HFF-Myc (cell line): Measurements from ENCODE around the gene GALR2.

Source experiments
- DNase-seq: peaks from one replicate; pipeline ENCODE4 v3.0.0-alpha.2; 2011; ENCODE audit warnings: low read depth; ENCODE audit errors: extremely low read depth
- H3K4me3 ChIP-seq: replicated peaks from 2 replicates; pipeline ENCODE4 v1.5.1; 2011; ENCODE audit warnings: low read depth, mild to moderate bottlenecking, control low read depth, low read length
- CTCF ChIP-seq: IDR thresholded peaks from 2 replicates; pipeline ENCODE4 v1.5.1; 2012; ENCODE audit warnings: mild to moderate bottlenecking, low read depth, low read length, control low read depth; ENCODE audit errors: missing control alignments

The GALR2 gene

DNA sequence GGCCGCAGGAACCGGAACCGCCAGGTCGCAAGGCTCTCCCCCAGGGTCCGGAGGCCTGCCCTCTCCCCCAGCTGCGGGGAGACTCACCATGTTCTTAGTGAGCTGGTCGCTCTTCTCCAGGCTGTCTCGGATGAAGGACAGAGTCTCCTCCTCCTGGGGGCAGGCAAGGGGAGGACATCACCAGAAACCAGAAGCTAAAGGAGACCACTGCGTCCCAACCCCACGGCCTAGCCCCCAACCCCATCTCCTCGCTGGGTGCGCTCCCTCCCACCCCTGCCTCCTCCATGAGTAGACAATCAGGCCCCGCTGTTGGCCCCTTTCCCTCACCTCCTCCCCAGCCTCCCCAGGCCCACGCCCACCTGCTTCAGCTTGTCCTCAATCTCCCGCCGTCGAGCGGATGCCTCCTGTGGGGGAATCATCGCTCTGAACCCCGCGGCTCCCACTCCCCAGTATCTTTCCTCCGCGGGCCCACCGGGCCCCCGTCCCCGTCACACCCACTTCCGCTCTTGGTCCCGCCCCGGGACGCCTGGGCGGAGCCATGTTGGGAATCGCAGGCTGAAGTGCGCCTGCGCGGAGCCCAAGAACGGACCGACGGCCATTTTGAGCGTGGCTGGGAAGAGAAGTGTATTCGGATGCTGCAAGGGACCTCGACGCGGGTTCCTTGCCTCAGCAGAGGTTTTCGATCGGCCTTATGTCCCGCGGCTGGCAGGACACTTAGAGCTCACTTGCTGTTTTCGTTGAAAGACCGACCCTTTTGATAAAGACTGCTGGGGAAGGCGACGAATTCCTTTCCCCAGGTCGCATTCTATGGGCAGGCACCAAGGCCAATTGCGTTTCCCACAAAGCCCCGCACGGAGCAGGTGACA, 28.9 kb downstream of the GALR2 start, which contains the start of gene EXOC7:
Gene EXOC7 (minus strand): TSS at position 514 of the 866 bp plus-strand sequence. CDS start 95 bp downstream, at position 419.
- no peak for TF ChIP-seq CTCF
- H3K4me3 ChIP-seq: peak within 1 kb of the TSS; percentile 81
- peak; percentile 64 for DNase-seq

- TF ChIP-seq CTCF: no peak
- DNase-seq: no peak
- peak overlapping the region; percentile 81 for H3K4me3 ChIP-seq
Observed at GRCh38 chr17:76104140-76104895, 29.7 kb downstream of the GALR2 start.

DNA sequence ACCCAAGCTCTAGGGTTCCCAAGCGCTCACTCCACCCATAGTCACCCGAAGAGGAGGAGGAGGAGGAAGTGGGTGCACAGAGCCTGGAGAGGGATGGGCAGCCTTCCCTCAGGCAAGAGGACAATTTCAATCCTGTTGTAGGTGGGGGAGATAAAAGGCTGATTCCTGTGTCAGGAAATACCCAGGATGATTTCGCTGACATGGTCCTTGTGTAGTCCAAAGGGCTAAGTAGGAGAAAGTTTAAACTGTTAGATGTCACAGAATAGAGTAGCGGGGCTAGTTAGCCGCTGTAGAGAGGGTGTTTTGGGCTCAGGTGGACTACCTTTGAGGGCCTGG, 30.3 kb downstream of the GALR2 start:
- no peak for DNase-seq
- TF ChIP-seq CTCF: no peak
- H3K4me3 ChIP-seq: no peak overlapping the region

DNA sequence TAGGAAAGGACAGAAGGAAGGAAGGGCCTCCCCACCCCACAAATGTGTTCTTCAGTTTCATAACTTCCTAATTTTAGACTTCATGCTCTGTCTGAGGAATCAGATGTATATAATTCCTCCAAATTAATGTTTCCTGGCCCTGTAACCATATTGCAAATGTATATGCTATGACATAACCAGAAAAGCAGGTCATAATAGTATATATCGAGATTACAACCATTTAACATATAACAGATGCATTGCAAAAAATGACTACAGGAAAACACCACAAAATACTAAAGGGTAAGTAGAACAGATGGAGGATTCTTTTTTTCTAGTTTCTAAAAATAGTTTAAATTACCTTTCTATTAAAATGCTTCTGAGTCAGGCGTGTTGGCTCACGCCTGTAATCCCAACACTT, 32.1 kb downstream of the GALR2 start:
- H3K4me3 ChIP-seq: no peak overlapping the region
- no peak for DNase-seq
- TF ChIP-seq CTCF: no peak

DNA sequence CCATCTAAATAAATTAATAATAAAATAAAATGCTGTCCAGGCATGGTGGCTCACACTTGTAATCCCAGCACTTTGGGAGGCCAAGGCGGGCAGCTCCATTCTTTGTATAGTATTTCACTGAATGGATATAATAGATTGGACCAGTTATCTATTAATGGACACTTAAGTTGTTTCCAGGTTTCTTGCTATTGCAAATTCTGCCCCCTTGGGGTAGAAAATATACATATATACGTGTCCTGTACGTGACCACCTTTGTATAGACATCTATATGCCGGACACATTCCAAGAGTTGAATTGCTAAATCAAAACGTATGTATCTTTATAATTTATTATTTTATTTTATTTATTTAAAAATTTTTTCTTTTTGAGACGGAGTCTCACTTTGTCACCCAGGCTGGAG, 32.9 kb downstream of the GALR2 start:
- H3K4me3 ChIP-seq: no peak overlapping the region
- DNase-seq: no peak
- peak; percentile 8 for TF ChIP-seq CTCF

GRCh38 chr17:76111956-76112355, 37.4 kb downstream of the GALR2 start:
- DNase-seq: no peak
- TF ChIP-seq CTCF: no peak
- no peak overlapping the region for H3K4me3 ChIP-seq
